GM19240 (cell line): ENCODE data around the gene LCLAT1.
"Not testable (repeated sequence)": the region's sequence is repeated elsewhere in the genome, so short reads cannot be mapped to it uniquely, and the experiment has no call there.

Experiments
- DNase-seq: peaks from one replicate; pipeline ENCODE4 v3.0.0; 2011; ENCODE audit warnings: low spot score; ENCODE audit not compliant: insufficient read length

LCLAT1 gene

GRCh38 chr2:30454571-30454970 lies 7.5 kb downstream of the LCLAT1 start:
- DNase-seq, result no peak

- no peak for DNase-seq
Observed at GRCh38 chr2:30455114-30455738, 8.2 kb downstream of the LCLAT1 start.

GRCh38 chr2:30456106-30456505 lies 9.1 kb downstream of the LCLAT1 start:
- no peak for DNase-seq

GRCh38 chr2:30456579-30456978 lies 9.5 kb downstream of the LCLAT1 start:
- DNase-seq, result no peak

GRCh38 chr2:30457296-30457695 lies 10.2 kb downstream of the LCLAT1 start:
- DNase-seq, result no peak

- DNase-seq, result no peak
Observed at GRCh38 chr2:30459140-30459539, 12.1 kb downstream of the LCLAT1 start.

- DNase-seq, result no peak
Observed at GRCh38 chr2:30462131-30462857, 15.2 kb downstream of the LCLAT1 start.

GRCh38 chr2:30463535-30463934 lies 16.5 kb downstream of the LCLAT1 start:
- no peak for DNase-seq

- DNase-seq, result no peak
Observed at GRCh38 chr2:30464544-30465170, 17.6 kb downstream of the LCLAT1 start.

GRCh38 chr2:30465171-30465545 lies 18.1 kb downstream of the LCLAT1 start:
- no peak for DNase-seq

- DNase-seq, result no peak
Observed at GRCh38 chr2:30466216-30466615, 19.2 kb downstream of the LCLAT1 start.

GRCh38 chr2:30467062-30467826 lies 20.2 kb downstream of the LCLAT1 start:
- DNase-seq, result not testable (repeated sequence)

GRCh38 chr2:30470426-30470825 lies 23.4 kb downstream of the LCLAT1 start:
- no peak for DNase-seq

- DNase-seq, result no peak
Observed at GRCh38 chr2:30472326-30472725, 25.3 kb downstream of the LCLAT1 start.

GRCh38 chr2:30475542-30475941 lies 28.5 kb downstream of the LCLAT1 start:
- DNase-seq, result no peak

GRCh38 chr2:30476636-30477035 lies 29.6 kb downstream of the LCLAT1 start:
- DNase-seq, result no peak

GRCh38 chr2:30480703-30481322 lies 33.8 kb downstream of the LCLAT1 start:
- no peak for DNase-seq

GRCh38 chr2:30481323-30481800 lies 34.3 kb downstream of the LCLAT1 start:
- DNase-seq, result no peak

GRCh38 chr2:30482011-30482410 lies 35.0 kb downstream of the LCLAT1 start:
- DNase-seq, result no peak

GRCh38 chr2:30484145-30484544 lies 37.1 kb downstream of the LCLAT1 start:
- no peak for DNase-seq

- DNase-seq, result no peak
Observed at GRCh38 chr2:30484995-30485394, 37.9 kb downstream of the LCLAT1 start.
